HEK293 (cell line): ENCODE measurements around the gene NTSR2.

Experiments
- CTCF ChIP-seq: fragments of 450-650 bp; formaldehyde crosslinking; IDR thresholded peaks from 2 replicates; pipeline ENCODE4 v1.5.1; 2016; ENCODE audit warnings: missing biosample characterization, missing genetic modification characterization
- GLIS1 ChIP-seq: fragments of 450-650 bp; formaldehyde crosslinking; IDR thresholded peaks from 2 replicates; pipeline ENCODE4 v1.5.1; 2016; ENCODE audit warnings: missing biosample characterization, missing genetic modification characterization
- PATZ1 ChIP-seq: fragments of 450-650 bp; formaldehyde crosslinking; IDR thresholded peaks from 2 replicates; pipeline ENCODE4 v1.5.1; 2016; ENCODE audit warnings: missing biosample characterization, missing genetic modification characterization
- PRDM2 ChIP-seq: fragments of 450-650 bp; formaldehyde crosslinking; IDR thresholded peaks from 2 replicates; pipeline ENCODE4 v1.5.1; 2016; ENCODE audit warnings: missing biosample characterization, missing genetic modification characterization, borderline replicate concordance
- SETDB1 ChIP-seq: IDR thresholded peaks from one replicate; pipeline ENCODE4 v1.6.1; 2017; ENCODE audit warnings: mild to moderate bottlenecking, low read length, moderate library complexity, mixed read lengths; ENCODE audit not compliant: insufficient read length
- SP2 ChIP-seq: fragments of 450-650 bp; formaldehyde crosslinking; IDR thresholded peaks from 2 replicates; pipeline ENCODE4 v1.5.1; 2016; ENCODE audit warnings: missing biosample characterization, missing genetic modification characterization
- ZBTB21 ChIP-seq: fragments of 450-650 bp; formaldehyde crosslinking; IDR thresholded peaks from 2 replicates; pipeline ENCODE4 v1.5.1; 2017; ENCODE audit warnings: missing biosample characterization, missing genetic modification characterization
- ZBTB26 ChIP-seq: fragments of 450-650 bp; formaldehyde crosslinking; optimal IDR thresholded peaks from 2 replicates; pipeline ENCODE3; 2016; ENCODE audit warnings: missing biosample characterization, mild to moderate bottlenecking, missing genetic modification characterization
- ZNF114 ChIP-seq: fragments of 450-650 bp; formaldehyde crosslinking; IDR thresholded peaks from 2 replicates; pipeline ENCODE4 v1.5.0; 2017; ENCODE audit warnings: missing biosample characterization, missing genetic modification characterization
- ZNF157 ChIP-seq: fragments of 450-650 bp; formaldehyde crosslinking; IDR thresholded peaks from 2 replicates; pipeline ENCODE4 v1.5.1; 2016; ENCODE audit warnings: missing biosample characterization, missing genetic modification characterization
- ZNF302 ChIP-seq: fragments of 450-650 bp; formaldehyde crosslinking; IDR thresholded peaks from 2 replicates; pipeline ENCODE4 v1.5.1; 2016; ENCODE audit warnings: missing biosample characterization, missing genetic modification characterization, low read depth
- ZNF398 ChIP-seq: fragments of 450-650 bp; formaldehyde crosslinking; IDR thresholded peaks from 2 replicates; pipeline ENCODE4 v1.5.1; 2017; ENCODE audit warnings: missing biosample characterization, missing genetic modification characterization
- ZNF521 ChIP-seq: fragments of 450-650 bp; formaldehyde crosslinking; IDR thresholded peaks from 2 replicates; pipeline ENCODE4 v1.5.1; 2017; ENCODE audit warnings: missing biosample characterization, mild to moderate bottlenecking, missing genetic modification characterization

- no peak for TF ChIP-seq CTCF (tag by site-specific recombination)
- TF ChIP-seq ZNF302: no peak
- TF ChIP-seq ZNF398: no peak
- no peak for TF ChIP-seq PATZ1 (tag by site-specific recombination)
- TF ChIP-seq ZNF114: no peak
- TF ChIP-seq GLIS1 (tag by site-specific recombination): no peak
- no peak for TF ChIP-seq SP2
- peak; percentile 40 for TF ChIP-seq SETDB1
- no peak for TF ChIP-seq PRDM2 (tag by site-specific recombination)
- no peak for TF ChIP-seq ZBTB26 (tag by site-specific recombination)
- TF ChIP-seq ZBTB21 (tag by site-specific recombination): no peak
- no peak for TF ChIP-seq ZNF157 (tag by site-specific recombination)
- TF ChIP-seq ZNF521 (tag by site-specific recombination): no peak
Measured at GRCh38 chr2:11659851-11660250, 10.1 kb downstream of the NTSR2 start.
